IMR-90 (cell line): Measurements from ENCODE around the gene CAPN8. TPM values are rescaled to one million over a fixed set of nuclear protein-coding genes. Genes with fewer than 3 reads are reported as not detected.

Source experiments
- ATAC-seq: fragments of 200-7000 bp; cut with Tn5 transposase; 2 replicates; pipeline ENCODE4 v1.9.1; 2020; ENCODE audit warnings: low read depth, mild to moderate bottlenecking, moderate library complexity
- BruUV-seq: library from RNA; stranded (reverse); fragments of 400-500 nt; replicated peaks from 2 replicates; lab custom pipeline; 2021; lab: Mats Ljungman, UMichigan
- CTCF ChIA-PET: fragments of 300-600 bp; formaldehyde crosslinking; extraction: SDS; loops from one replicate; lab custom pipeline; 2021; ENCODE audit warnings: antibody characterized with exemption; lab: Yijun Ruan, JAX
- POLR2A ChIA-PET: fragments of 300-600 bp; sonication (Branson Sonifier 250); formaldehyde crosslinking; loops from one replicate; lab custom pipeline; 2022; ENCODE audit warnings: antibody characterized with exemption; ENCODE audit not compliant: unreplicated experiment; lab: Charles Lee
- DNase-seq: peaks from one replicate; pipeline ENCODE4 v3.0.0; 2013
- H2AFZ ChIP-seq: replicated peaks from 2 replicates; pipeline ENCODE3; 2013; ENCODE audit warnings: low read length, mild to moderate bottlenecking; ENCODE audit not compliant: poor library complexity
- H2AK5ac ChIP-seq: 2 replicates; pipeline ENCODE4 v1.6.1; 2013; ENCODE audit warnings: low read depth, low read length, inconsistent platforms
- H2AK9ac ChIP-seq: replicated peaks from 2 replicates; pipeline ENCODE3; 2013; ENCODE audit warnings: mild to moderate bottlenecking, low read depth, low read length, moderate library complexity; ENCODE audit not compliant: poor library complexity
- H2BK120ac ChIP-seq: 2 replicates; pipeline ENCODE4 v1.6.1; 2013; ENCODE audit warnings: low read depth, low read length, inconsistent platforms
- H2BK15ac ChIP-seq: 3 replicates; pipeline ENCODE4 v1.6.1; 2013; ENCODE audit warnings: low read depth, low read length, inconsistent platforms
- H2BK20ac ChIP-seq: 2 replicates; pipeline ENCODE4 v1.6.1; 2013; ENCODE audit warnings: low read depth, mild to moderate bottlenecking, inconsistent platforms, low read length, moderate library complexity
- H2BK5ac ChIP-seq: 2 replicates; pipeline ENCODE4 v1.6.1; 2013; ENCODE audit warnings: mild to moderate bottlenecking, low read depth, low read length, inconsistent platforms; ENCODE audit not compliant: poor library complexity, severe bottlenecking
- H3K14ac ChIP-seq: replicated peaks from 2 replicates; pipeline ENCODE4 v1.6.1; 2013; ENCODE audit warnings: low read depth, low read length, inconsistent platforms
- H3K18ac ChIP-seq: 2 replicates; pipeline ENCODE4 v1.6.1; 2013; ENCODE audit warnings: low read depth, low read length, control low read depth
- H3K23ac ChIP-seq: 2 replicates; pipeline ENCODE4 v1.6.1; 2013; ENCODE audit warnings: low read depth, low read length, inconsistent platforms
- H3K27ac ChIP-seq: 2 replicates; pipeline ENCODE4 v1.5.1; 2013; ENCODE audit warnings: mild to moderate bottlenecking, control low read depth, low read length; ENCODE audit not compliant: insufficient read depth
- H3K27me3 ChIP-seq: 2 replicates; pipeline ENCODE4 v1.6.1; 2013; ENCODE audit warnings: low read length; ENCODE audit not compliant: control insufficient read depth, insufficient read depth
- H3K36me3 ChIP-seq: 2 replicates; pipeline ENCODE4 v1.6.1; 2013; ENCODE audit warnings: low read length, mixed read lengths; ENCODE audit not compliant: control insufficient read depth, insufficient read depth
- H3K4ac ChIP-seq: 2 replicates; pipeline ENCODE4 v1.6.1; 2013; ENCODE audit warnings: low read depth, low read length, inconsistent platforms
- H3K4me1 ChIP-seq: 2 replicates; pipeline ENCODE4 v1.6.1; 2013; ENCODE audit warnings: low read length, mixed read lengths; ENCODE audit not compliant: control insufficient read depth, insufficient read depth
- H3K4me2 ChIP-seq: 2 replicates; pipeline ENCODE4 v1.6.1; 2013; ENCODE audit warnings: low read depth, mild to moderate bottlenecking, control low read depth, low read length, moderate library complexity
- H3K4me3 ChIP-seq: 2 replicates; pipeline ENCODE4 v1.5.1; 2013; ENCODE audit warnings: low read depth, mild to moderate bottlenecking, control low read depth, low read length, moderate library complexity; ENCODE audit not compliant: insufficient read depth
- H3K56ac ChIP-seq: 2 replicates; pipeline ENCODE4 v1.6.1; 2013; ENCODE audit warnings: low read length, inconsistent platforms; ENCODE audit not compliant: insufficient read depth; ENCODE audit errors: extremely low read depth
- H3K79me1 ChIP-seq, 2 experiments: 2 replicates each; pipeline ENCODE4 v1.6.1; 2013; ENCODE audit warnings: low read length in 2 of 2, inconsistent platforms in 1 of 2, low read depth in 1 of 2
- H3K9ac ChIP-seq: 2 replicates; pipeline ENCODE4 v1.6.1; 2013; ENCODE audit warnings: low read depth, low read length, control low read depth
- H3K9me1 ChIP-seq: 2 replicates; pipeline ENCODE4 v1.6.1; 2013; ENCODE audit warnings: low read length, inconsistent platforms; ENCODE audit not compliant: insufficient read depth
- H3K9me3 ChIP-seq: 2 replicates; pipeline ENCODE4 v1.6.1; 2013; ENCODE audit warnings: low read length; ENCODE audit not compliant: control insufficient read depth, insufficient read depth
- H4K20me1 ChIP-seq: 2 replicates; pipeline ENCODE4 v1.6.1; 2013; ENCODE audit warnings: low read length, inconsistent platforms; ENCODE audit not compliant: insufficient read depth
- H4K5ac ChIP-seq: 2 replicates; pipeline ENCODE4 v1.6.1; 2013; ENCODE audit warnings: mild to moderate bottlenecking, low read depth, low read length, control low read depth
- H4K8ac ChIP-seq, 2 experiments: 2 replicates each; pipeline ENCODE4 v1.6.1; 2013; ENCODE audit warnings: low read depth in 2 of 2, low read length in 2 of 2, control low read depth in 1 of 2, inconsistent platforms in 1 of 2
- H4K91ac ChIP-seq: 2 replicates; pipeline ENCODE4 v1.6.1; 2013; ENCODE audit warnings: low read depth, low read length, inconsistent platforms; ENCODE audit not compliant: insufficient read depth
- BHLHE40 ChIP-seq: fragments of 150-350 bp; IDR thresholded peaks from 2 replicates; pipeline ENCODE4 v1.6.1; 2016; ENCODE audit warnings: mild to moderate bottlenecking, low read depth, low read length
- CEBPB ChIP-seq: IDR thresholded peaks from 2 replicates; pipeline ENCODE4 v1.6.1; 2012; ENCODE audit warnings: low read depth, low read length, improper control_type of control experiment
- CHD1 ChIP-seq: IDR thresholded peaks from 2 replicates; pipeline ENCODE4 v1.6.1; 2012; ENCODE audit warnings: low read depth, low read length, improper control_type of control experiment
- ELK1 ChIP-seq: fragments of 150-350 bp; IDR thresholded peaks from 2 replicates; pipeline ENCODE4 v1.6.1; 2016; ENCODE audit warnings: low read depth, mild to moderate bottlenecking, low read length, moderate library complexity, borderline replicate concordance
- MAFK ChIP-seq: IDR thresholded peaks from 2 replicates; pipeline ENCODE4 v1.6.1; 2012; ENCODE audit warnings: low read depth, low read length, improper control_type of control experiment
- MAZ ChIP-seq: IDR thresholded peaks from 2 replicates; pipeline ENCODE4 v1.6.1; 2012; ENCODE audit warnings: low read depth, mild to moderate bottlenecking, low read length, improper control_type of control experiment, moderate library complexity, borderline replicate concordance
- MXI1 ChIP-seq: IDR thresholded peaks from 2 replicates; pipeline ENCODE4 v1.6.1; 2012; ENCODE audit warnings: low read depth, mild to moderate bottlenecking, low read length, moderate library complexity, borderline replicate concordance
- NFE2L2 ChIP-seq: fragments of 150-350 bp; IDR thresholded peaks from 2 replicates; pipeline ENCODE4 v1.6.1; 2016; ENCODE audit warnings: low read depth, mild to moderate bottlenecking, low read length
- POLR2A ChIP-seq: IDR thresholded peaks from 2 replicates; pipeline ENCODE4 v1.6.1; 2012; ENCODE audit warnings: mild to moderate bottlenecking, low read depth, low read length
- RAD21 ChIP-seq: IDR thresholded peaks from 2 replicates; pipeline ENCODE4 v1.6.1; 2012; ENCODE audit warnings: low read length, improper control_type of control experiment
- RCOR1 ChIP-seq: IDR thresholded peaks from 2 replicates; pipeline ENCODE4 v1.6.1; 2012; ENCODE audit warnings: mild to moderate bottlenecking, low read length, improper control_type of control experiment; ENCODE audit not compliant: insufficient replicate concordance
- RFX5 ChIP-seq: IDR thresholded peaks from 2 replicates; pipeline ENCODE4 v1.8.0; 2012; ENCODE audit warnings: low read depth, mild to moderate bottlenecking, low read length, moderate library complexity
- SMC3 ChIP-seq: fragments of 150-350 bp; IDR thresholded peaks from 2 replicates; pipeline ENCODE4 v1.6.1; 2016; ENCODE audit warnings: low read depth, mild to moderate bottlenecking, antibody characterized with exemption, low read length, moderate library complexity
- WGBS, 2 experiments: methylation state at CpG; one replicate each; pipeline versions ENCODE4 v1.1.5 to v1.1.7; 2013; ENCODE audit warnings: missing lambda C conversion rate in 2 of 2; ENCODE audit not compliant: insufficient read length in 1 of 2; ENCODE audit errors: extremely low coverage in 2 of 2; 5-methylcytosine and 5-hydroxymethylcytosine counted together
- dilution Hi-C: fragments of 300-500 bp; cut with HindIII; formaldehyde crosslinking; loops from one replicate; pipeline ENCODE4 v1.14.3; 2018; ENCODE audit warnings: low sequenced_read_pairs; ENCODE audit not compliant: unreplicated experiment
- in situ Hi-C: fragments of 300-500 bp; cut with MboI; formaldehyde crosslinking; loops from 3 replicates; pipeline ENCODE4 v1.14.3; 2019; ENCODE audit warnings: low sequenced_read_pairs, inconsistent platforms, mixed read lengths
- intact Hi-C: fragments of 100-400 bp; cut with micrococcal nuclease; formaldehyde crosslinking; loops from 2 replicates; pipeline ENCODE4 v1.10.0; 2022
- polyA plus RNA-seq, 3 experiments: library from polyadenylated mRNA; depleted of rRNA; stranded (reverse); fragments of >200 nt; gene quantifications; 2 replicates each; pipeline ENCODE4 v1.2.3, GENCODE V29; 2012; ENCODE audit warnings: low replicate concordance in 1 of 3
- total RNA-seq: library from RNA; depleted of rRNA; stranded (reverse); fragments of >200 nt; gene quantifications from 2 replicates; pipeline ENCODE4 v1.2.3, GENCODE V29; 2012
- TF ChIP-seq, protein P1 (sequence below): fragments of 150-350 bp; IDR thresholded peaks from 2 replicates; pipeline ENCODE4 v1.6.1; 2017; ENCODE audit warnings: mild to moderate bottlenecking, antibody characterized with exemption, low read length, low read depth

CAPN8 gene
- total and polyA plus RNA-seq, 2 of the 4 experiments (the other 2 are of a cell fraction), result not detected

DNA sequence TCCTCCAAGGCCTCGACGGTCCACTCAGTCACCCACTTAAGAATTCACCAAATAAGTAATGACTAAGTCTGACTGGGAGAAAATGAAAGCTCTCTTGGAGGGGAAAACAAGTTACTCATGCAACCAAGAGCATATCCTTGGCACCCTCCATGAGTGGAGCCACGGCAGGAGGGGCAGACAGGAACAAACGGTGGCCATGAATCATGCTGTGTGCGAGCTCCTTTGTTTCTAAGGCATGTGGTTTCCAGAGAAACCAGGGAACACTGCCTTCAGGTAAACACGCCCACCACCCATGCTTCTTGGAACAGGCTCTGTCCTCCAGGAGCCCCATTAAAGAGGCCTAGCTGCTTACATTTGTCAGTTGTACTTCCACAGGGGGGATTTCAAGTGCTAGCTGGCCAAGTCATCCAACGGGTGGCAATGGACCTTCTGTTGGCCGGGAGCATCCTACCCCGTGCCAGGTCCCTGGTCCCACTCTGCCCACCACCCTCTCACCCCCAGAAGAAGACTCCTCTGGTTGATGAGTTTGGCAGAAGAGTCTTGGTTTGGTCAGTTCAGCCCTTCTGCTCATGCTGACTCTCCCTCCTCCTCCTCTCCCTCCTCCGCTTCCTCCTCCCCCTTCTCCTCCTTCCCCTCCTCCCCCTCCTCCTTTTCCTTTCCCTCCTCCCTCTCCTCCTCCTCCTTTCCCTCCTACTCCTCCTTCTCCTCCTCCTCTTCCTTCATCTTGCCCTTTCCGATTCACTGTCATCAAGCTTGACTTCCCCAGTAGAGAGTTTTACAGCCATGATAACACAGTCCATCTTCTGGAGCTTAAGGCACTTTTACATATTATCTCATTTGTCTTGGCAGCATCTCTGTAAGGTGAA lies 164.7 kb downstream of the CAPN8 start (continued):
- TF ChIP-seq RAD21, result no peak
- TF ChIP-seq RFX5, result no peak
- TF ChIP-seq SMC3, result no peak

DNA sequence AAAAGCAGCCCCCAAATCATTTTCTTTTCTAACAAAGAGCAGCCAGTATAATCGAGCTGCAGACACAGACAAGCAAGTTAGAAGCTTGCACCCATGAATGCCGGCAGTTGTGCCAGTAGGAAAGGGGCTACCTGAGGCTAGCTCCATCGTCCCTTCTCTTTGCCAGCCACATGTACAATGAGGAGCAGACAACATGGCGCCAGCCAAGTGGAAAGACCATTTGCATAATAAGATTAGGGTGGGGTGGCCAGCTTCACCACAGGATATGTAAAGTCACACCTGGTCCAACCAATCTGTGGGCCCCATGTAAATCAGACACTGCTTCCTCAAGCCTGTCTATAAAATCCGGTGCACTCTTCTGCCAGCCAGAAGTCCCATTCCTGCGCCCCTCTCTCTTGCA lies 168.6 kb downstream of the CAPN8 start:
- Histone ChIP-seq H3K9me1 (no peaks in the 10 kb centered on the region), H3K4me3 (no peak overlapping the region), H3K27ac (no peak overlapping the region), H4K8ac (no peak overlapping the region), H2BK120ac (no peak overlapping the region), H3K14ac (no peak overlapping the region), H3K9ac (no peak overlapping the region), H3K79me1 (no peaks in the 10 kb centered on the region), H2AFZ (no peak overlapping the region), H3K56ac (no peak overlapping the region), H3K27me3 (no peaks in the 10 kb centered on the region; the same call in 1 of the 2 replicates), H2AK9ac (no peak overlapping the region), H2BK15ac (no peak overlapping the region), H2BK20ac (no peak overlapping the region), H2BK5ac (no peak overlapping the region), H3K36me3 (no peaks in the 10 kb centered on the region), H2AK5ac (no peak overlapping the region), H3K4me2 (no peak overlapping the region), H3K4me1 (peaks cover 2% of the 10 kb centered on the region; the same call in 1 of the 2 replicates), H3K18ac (no peak overlapping the region), H4K91ac (no peak overlapping the region), H3K4ac (no peak overlapping the region), H3K23ac (no peak overlapping the region), H4K20me1 (no peaks in the 10 kb centered on the region), H3K9me3 (no peaks in the 10 kb centered on the region), H4K5ac (no peak overlapping the region)
- ATAC-seq, result no peak
- no peak for DNase-seq
- no TSS peak for BruUV-seq
- in situ Hi-C loops (no loop called here), intact Hi-C loops (no loop called here), dilution Hi-C loops (no loop called here)
- ChIA-PET POLR2A (no interaction called here), CTCF (no interaction called here)
- WGBS, 2 experiments, result 100% methylated on average over 2 of the region's 6 CpGs; no CpG with 5 or more reads in 1 of the 2 experiments
- TF ChIP-seq RCOR1 (no peak), NFE2L2 (no peak), RAD21 (no peak), ELK1 (no peak), SMC3 (no peak), MAZ (no peak), CEBPB (no peak), CHD1 (no peak), MXI1 (no peak), MAFK (no peak), RFX5 (no peak), POLR2A (no peak), BHLHE40 (no peak)
- TF ChIP-seq, protein P1, sequence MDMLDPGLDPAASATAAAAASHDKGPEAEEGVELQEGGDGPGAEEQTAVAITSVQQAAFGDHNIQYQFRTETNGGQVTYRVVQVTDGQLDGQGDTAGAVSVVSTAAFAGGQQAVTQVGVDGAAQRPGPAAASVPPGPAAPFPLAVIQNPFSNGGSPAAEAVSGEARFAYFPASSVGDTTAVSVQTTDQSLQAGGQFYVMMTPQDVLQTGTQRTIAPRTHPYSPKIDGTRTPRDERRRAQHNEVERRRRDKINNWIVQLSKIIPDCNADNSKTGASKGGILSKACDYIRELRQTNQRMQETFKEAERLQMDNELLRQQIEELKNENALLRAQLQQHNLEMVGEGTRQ, result no peak
